Measurements from ENCODE around the gene C13orf42.

- TF ChIP-seq CTCF (IDR thresholded peaks at IDR 0.05) (no peak), POLR2A (IDR thresholded peaks at IDR 0.05) (no peak)
These were observed 52.5 kb downstream of the C13orf42 start for GRCh38 chr13:51058461-51059167.
